Measurements from ENCODE around the gene ABCA7.

GRCh38 chr19:1035998-1036621, 3.8 kb upstream of the ABCA7 start:
- TF ChIP-seq CTCF (IDR thresholded peaks at IDR 0.05) (no peak), POLR2A (IDR thresholded peaks at IDR 0.05) (no peak)

All from testis (tissue), 2 donors.